Chondrocyte (in vitro differentiated cells): Measurements from ENCODE around the gene PPFIA2. TPM values are rescaled to one million over a fixed set of nuclear protein-coding genes. Genes with fewer than 3 reads are reported as not detected.

ENCODE experiments used
- DNase-seq: peaks from one replicate; pipeline ENCODE4 v3.0.0; 2021; ENCODE audit warnings: mixed read lengths, low spot score
- H3K27ac Mint-ChIP-seq: one replicate; pipeline ENCODE4 v1.8.0; 2021; ENCODE audit warnings: mild to moderate bottlenecking, moderate library complexity, mixed read lengths; ENCODE audit not compliant: unreplicated experiment
- H3K27me3 Mint-ChIP-seq: 2 replicates; pipeline ENCODE4 v1.8.0; 2021; ENCODE audit warnings: low read depth, mixed read lengths
- H3K36me3 Mint-ChIP-seq: 2 replicates; pipeline ENCODE4 v1.8.0; 2021; ENCODE audit warnings: low read depth, mixed read lengths
- H3K4me1 Mint-ChIP-seq: 2 replicates; pipeline ENCODE4 v1.8.0; 2021; ENCODE audit warnings: low read depth, mild to moderate bottlenecking, mixed read lengths
- H3K4me3 Mint-ChIP-seq: one replicate; pipeline ENCODE4 v1.8.0; 2021; ENCODE audit warnings: mild to moderate bottlenecking, moderate library complexity, mixed read lengths; ENCODE audit not compliant: unreplicated experiment
- H3K9me3 Mint-ChIP-seq: 2 replicates; pipeline ENCODE4 v1.8.0; 2021; ENCODE audit warnings: low read depth, mixed read lengths
- total RNA-seq: library from RNA; stranded (reverse); gene quantifications from 3 replicates; pipeline ENCODE4 v1.2.1, GENCODE V29; 2021
- TF ChIP-seq, protein P1 (sequence below): fragments of 200-600 bp; sonication (generic); IDR thresholded peaks from 2 replicates; pipeline ENCODE4 v1.5.0; 2021; ENCODE audit warnings: antibody characterized with exemption, mild to moderate bottlenecking, moderate library complexity

The PPFIA2 gene
- total RNA-seq, 1 donor from 2014 or later, result not detected

DNA sequence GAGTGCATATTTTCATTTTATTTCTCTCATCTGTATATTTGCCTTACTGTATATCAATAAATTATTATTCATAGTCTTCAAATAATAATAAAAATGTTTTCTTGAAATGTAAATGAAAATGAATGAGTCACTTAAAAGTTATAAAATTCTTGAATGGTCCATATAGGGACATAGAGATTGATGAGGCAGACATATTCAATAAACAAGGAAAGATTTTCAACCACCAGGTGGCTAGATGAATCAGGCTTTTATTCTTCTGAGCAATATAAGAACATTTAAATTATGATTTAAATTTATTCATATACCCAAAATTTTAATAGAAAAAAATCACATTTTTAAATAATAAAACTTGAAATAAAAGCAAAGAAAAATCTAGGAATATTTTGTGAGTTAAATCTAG is 431.7 kb downstream of the PPFIA2 start:
- no peak overlapping the region for H3K27ac Mint-ChIP-seq
- no peaks in the 10 kb centered on the region for H3K9me3 Mint-ChIP-seq
- DNase-seq, result no peak
- H3K4me1 Mint-ChIP-seq, result no peaks in the 10 kb centered on the region
- TF ChIP-seq, protein P1, sequence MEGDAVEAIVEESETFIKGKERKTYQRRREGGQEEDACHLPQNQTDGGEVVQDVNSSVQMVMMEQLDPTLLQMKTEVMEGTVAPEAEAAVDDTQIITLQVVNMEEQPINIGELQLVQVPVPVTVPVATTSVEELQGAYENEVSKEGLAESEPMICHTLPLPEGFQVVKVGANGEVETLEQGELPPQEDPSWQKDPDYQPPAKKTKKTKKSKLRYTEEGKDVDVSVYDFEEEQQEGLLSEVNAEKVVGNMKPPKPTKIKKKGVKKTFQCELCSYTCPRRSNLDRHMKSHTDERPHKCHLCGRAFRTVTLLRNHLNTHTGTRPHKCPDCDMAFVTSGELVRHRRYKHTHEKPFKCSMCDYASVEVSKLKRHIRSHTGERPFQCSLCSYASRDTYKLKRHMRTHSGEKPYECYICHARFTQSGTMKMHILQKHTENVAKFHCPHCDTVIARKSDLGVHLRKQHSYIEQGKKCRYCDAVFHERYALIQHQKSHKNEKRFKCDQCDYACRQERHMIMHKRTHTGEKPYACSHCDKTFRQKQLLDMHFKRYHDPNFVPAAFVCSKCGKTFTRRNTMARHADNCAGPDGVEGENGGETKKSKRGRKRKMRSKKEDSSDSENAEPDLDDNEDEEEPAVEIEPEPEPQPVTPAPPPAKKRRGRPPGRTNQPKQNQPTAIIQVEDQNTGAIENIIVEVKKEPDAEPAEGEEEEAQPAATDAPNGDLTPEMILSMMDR, result peak; percentile 27
- H3K4me3 Mint-ChIP-seq, result no peak overlapping the region
- no peaks in the 10 kb centered on the region for H3K36me3 Mint-ChIP-seq
- H3K27me3 Mint-ChIP-seq, result peaks cover 2% of the 10 kb centered on the region

DNA sequence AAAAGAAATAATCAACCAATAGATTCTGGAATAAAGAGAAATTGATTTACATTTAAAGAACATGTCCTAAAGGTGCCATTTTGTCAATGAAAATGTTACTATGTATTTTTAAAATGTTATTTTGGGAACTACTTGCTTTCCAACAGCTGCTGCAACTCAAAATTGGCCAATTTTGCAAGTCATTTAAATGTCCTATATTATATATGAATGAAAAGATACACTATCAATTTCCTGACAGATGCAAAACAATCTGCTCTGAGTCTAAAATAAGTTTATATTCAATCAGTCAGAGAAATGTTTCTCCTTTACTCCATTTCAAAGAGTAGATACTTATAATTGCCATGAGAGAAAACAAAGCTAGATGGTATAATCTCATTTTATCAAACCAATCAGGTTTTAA is 434.1 kb downstream of the PPFIA2 start:
- H3K36me3 Mint-ChIP-seq, result no peaks in the 10 kb centered on the region
- TF ChIP-seq, protein P1, result no peak
- no peak overlapping the region for H3K27ac Mint-ChIP-seq
- no peak for DNase-seq
- no peaks in the 10 kb centered on the region for H3K4me1 Mint-ChIP-seq
- H3K4me3 Mint-ChIP-seq, result no peak overlapping the region
- peaks cover 5% of the 10 kb centered on the region for H3K27me3 Mint-ChIP-seq
- no peaks in the 10 kb centered on the region for H3K9me3 Mint-ChIP-seq

DNA sequence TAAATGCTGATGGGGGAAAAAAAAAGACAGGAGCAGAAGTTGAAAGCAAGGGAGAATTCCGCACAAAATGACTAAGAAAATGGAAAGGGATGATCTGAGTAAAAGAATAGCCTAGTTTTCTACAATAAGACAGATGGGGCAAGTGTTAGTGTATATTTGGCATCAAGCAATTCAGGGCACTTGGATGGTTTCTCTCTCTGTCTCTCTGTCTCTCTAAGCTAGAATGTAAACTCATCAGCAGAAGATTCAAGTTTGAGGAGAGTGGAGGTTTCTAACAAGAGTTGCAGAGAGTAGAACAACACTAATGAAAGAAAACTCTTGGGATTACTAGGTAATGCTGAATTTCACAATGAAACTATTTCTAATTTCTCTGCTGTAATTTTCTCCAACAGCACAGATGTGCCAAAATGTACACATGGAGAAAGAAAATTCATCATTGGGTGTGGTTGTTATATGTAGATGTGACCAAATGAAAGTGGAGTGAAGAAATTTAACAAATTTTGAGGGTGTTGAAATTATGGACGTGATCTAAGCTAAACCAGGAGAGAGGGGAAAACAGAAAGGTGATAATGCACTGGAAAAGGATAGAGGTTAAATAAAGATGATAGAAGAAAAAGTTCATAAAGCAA is 444.1 kb downstream of the PPFIA2 start:
- no peak for DNase-seq
- TF ChIP-seq, protein P1, result no peak
- H3K27ac Mint-ChIP-seq, result no peak overlapping the region
- H3K4me1 Mint-ChIP-seq, result no peaks in the 10 kb centered on the region
- peaks cover 21% of the 10 kb centered on the region for H3K27me3 Mint-ChIP-seq
- H3K9me3 Mint-ChIP-seq, result no peaks in the 10 kb centered on the region
- H3K4me3 Mint-ChIP-seq, result no peak overlapping the region
- H3K36me3 Mint-ChIP-seq, result no peaks in the 10 kb centered on the region

DNA sequence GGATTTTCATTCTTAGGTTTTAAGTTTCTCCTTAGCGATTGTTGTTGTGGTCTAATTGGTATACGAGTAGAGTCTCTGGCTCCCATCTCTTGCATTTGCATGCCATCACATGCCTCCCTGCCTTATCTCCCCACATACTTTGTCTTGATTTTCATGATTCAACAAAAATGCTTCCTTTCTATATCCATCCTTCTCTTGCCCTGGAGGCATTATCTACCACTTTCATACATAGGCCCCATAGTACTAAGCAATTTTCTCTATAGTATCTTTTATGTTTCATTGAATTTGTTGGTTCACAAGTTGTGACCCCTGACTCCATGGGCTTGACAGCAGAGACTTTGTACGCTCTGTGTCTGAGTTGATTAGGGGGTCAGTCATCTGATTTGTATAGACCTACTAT is 455.2 kb downstream of the PPFIA2 start:
- Mint-ChIP-seq H3K4me3 (no peak overlapping the region), H3K9me3 (no peaks in the 10 kb centered on the region), H3K4me1 (no peaks in the 10 kb centered on the region), H3K27ac (no peak overlapping the region), H3K27me3 (peaks cover 9% of the 10 kb centered on the region), H3K36me3 (no peaks in the 10 kb centered on the region)
- TF ChIP-seq, protein P1, result no peak
- no peak for DNase-seq

DNA sequence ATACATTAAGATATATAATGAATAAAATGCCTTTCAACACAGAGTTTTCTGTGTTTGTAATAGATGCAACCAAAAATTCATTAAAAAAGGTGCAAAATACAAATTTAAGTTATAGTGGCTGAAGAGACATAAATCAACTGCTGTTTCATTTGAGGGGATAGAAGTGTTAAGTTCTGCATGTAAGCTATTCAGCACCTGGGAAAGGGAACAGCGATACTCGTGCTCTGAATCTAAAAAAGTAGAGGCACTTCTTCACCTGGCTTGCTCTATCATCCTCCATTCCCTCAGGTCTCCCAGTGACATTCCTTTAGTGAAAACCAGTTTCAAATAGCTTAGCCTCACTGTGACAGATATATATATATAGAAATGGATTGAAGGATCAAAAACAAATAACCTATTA is 458.7 kb downstream of the PPFIA2 start:
- Mint-ChIP-seq H3K27ac (no peak overlapping the region), H3K4me3 (no peak overlapping the region), H3K36me3 (no peaks in the 10 kb centered on the region), H3K9me3 (no peaks in the 10 kb centered on the region), H3K27me3 (no peaks in the 10 kb centered on the region), H3K4me1 (peaks cover 2% of the 10 kb centered on the region)
- TF ChIP-seq, protein P1, result no peak
- no peak for DNase-seq
